Neural cell (in vitro differentiated cells): ENCODE results near the gene DHRS1.

ENCODE experiments used
- EP300 ChIP-seq: fragments of 450-650 bp; conservative IDR thresholded peaks from 2 replicates; pipeline ENCODE4 v1.6.1; 2014; ENCODE audit warnings: antibody characterized with exemption, mild to moderate bottlenecking, moderate library complexity; ENCODE audit not compliant: poor library complexity, severe bottlenecking
- EZH2 ChIP-seq: fragments of 200-600, 300-800 bp; shearing (Covaris generic), sonication (generic); IDR thresholded peaks from 2 replicates; pipeline ENCODE4 v1.6.1; 2014; ENCODE audit warnings: antibody characterized with exemption, low read length, borderline replicate concordance, mild to moderate bottlenecking; ENCODE audit not compliant: insufficient read depth, poor library complexity, severe bottlenecking
- POLR2AphosphoS5 ChIP-seq: IDR thresholded peaks from 2 replicates; pipeline ENCODE4 v1.6.1; 2012
- TF ChIP-seq, protein P1 (sequence below): fragments of 450-650 bp; IDR thresholded peaks from 2 replicates; pipeline ENCODE4 v1.5.1; 2014; ENCODE audit warnings: antibody characterized with exemption, mild to moderate bottlenecking, moderate library complexity; ENCODE audit not compliant: poor library complexity, severe bottlenecking

DNA sequence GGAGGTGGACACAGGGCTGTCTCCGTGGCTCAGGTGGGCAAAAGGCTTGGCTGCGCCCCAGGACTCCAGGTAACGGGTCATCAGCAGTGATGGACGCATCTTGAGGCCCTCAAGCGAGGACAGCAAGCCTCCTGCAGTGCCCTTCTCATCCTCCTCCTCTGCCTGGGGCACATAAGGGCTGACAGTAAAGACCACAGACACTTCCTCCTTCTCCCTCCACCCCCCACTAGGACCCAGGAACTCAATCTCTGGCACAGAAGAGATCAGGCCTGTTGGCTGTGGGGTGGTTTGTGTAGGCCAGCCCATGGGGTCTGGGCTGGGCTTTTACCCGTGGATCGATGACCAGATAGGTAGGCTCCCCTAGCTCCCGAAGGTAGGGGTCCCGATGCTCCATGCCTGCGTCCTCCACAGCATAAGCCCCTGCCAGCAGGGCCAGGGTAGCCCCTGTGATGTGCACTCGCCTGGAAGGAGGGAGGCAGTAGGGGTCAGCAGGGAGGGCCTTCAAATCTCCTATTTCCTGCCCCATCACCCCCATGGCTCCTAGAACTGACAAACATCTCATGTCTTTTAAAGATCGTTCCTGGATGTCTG, 29.6 kb upstream of the DHRS1 start:
- TF ChIP-seq, protein P1, sequence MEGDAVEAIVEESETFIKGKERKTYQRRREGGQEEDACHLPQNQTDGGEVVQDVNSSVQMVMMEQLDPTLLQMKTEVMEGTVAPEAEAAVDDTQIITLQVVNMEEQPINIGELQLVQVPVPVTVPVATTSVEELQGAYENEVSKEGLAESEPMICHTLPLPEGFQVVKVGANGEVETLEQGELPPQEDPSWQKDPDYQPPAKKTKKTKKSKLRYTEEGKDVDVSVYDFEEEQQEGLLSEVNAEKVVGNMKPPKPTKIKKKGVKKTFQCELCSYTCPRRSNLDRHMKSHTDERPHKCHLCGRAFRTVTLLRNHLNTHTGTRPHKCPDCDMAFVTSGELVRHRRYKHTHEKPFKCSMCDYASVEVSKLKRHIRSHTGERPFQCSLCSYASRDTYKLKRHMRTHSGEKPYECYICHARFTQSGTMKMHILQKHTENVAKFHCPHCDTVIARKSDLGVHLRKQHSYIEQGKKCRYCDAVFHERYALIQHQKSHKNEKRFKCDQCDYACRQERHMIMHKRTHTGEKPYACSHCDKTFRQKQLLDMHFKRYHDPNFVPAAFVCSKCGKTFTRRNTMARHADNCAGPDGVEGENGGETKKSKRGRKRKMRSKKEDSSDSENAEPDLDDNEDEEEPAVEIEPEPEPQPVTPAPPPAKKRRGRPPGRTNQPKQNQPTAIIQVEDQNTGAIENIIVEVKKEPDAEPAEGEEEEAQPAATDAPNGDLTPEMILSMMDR: no peak
- TF ChIP-seq EZH2 (no peak), EP300 (no peak), POLR2AphosphoS5 (no peak)
